GM21825 (cell line): ENCODE measurements around the gene PCED1B.
"Not testable (repeated sequence)": the region's sequence is repeated elsewhere in the genome, so short reads cannot be mapped to it uniquely, and the experiment has no call there.

Experiments used
- ATAC-seq: cut with Tn5 transposase; IDR thresholded peaks from one replicate; pipeline ENCODE4 v1.9.1; 2021; ENCODE audit warnings: mild to moderate bottlenecking, moderate library complexity; ENCODE audit not compliant: unreplicated experiment

The PCED1B gene

GRCh38 chr12:47202176-47202575 is 122.8 kb downstream of the PCED1B start:
- ATAC-seq, result no peak

GRCh38 chr12:47205532-47206449 is 126.4 kb downstream of the PCED1B start:
- ATAC-seq, result no peak

- ATAC-seq, result no peak
Observed at GRCh38 chr12:47206450-47207339, 127.3 kb downstream of the PCED1B start.

GRCh38 chr12:47207340-47207717 is 127.9 kb downstream of the PCED1B start:
- ATAC-seq, result peak; percentile 66

- ATAC-seq, result peak; percentile 80
Observed at GRCh38 chr12:47207829-47208248, 128.4 kb downstream of the PCED1B start.

GRCh38 chr12:47209014-47209413 is 129.6 kb downstream of the PCED1B start:
- no peak for ATAC-seq

- ATAC-seq, result no peak
Observed at GRCh38 chr12:47210776-47211175, 131.4 kb downstream of the PCED1B start.

GRCh38 chr12:47212701-47213039 is 133.2 kb downstream of the PCED1B start:
- ATAC-seq, result no peak

- no peak for ATAC-seq
Observed at GRCh38 chr12:47213396-47213795, 134.0 kb downstream of the PCED1B start.

- no peak for ATAC-seq
Observed at GRCh38 chr12:47214001-47214619, 134.7 kb downstream of the PCED1B start.

GRCh38 chr12:47214771-47215170 is 135.3 kb downstream of the PCED1B start:
- no peak for ATAC-seq

GRCh38 chr12:47216150-47216677 is 136.8 kb downstream of the PCED1B start:
- peak; percentile 78 for ATAC-seq

- not testable (repeated sequence) for ATAC-seq
Observed at GRCh38 chr12:47217595-47217869, 138.1 kb downstream of the PCED1B start.

- ATAC-seq, result peak; percentile 36
Observed at GRCh38 chr12:47218191-47218654, 138.8 kb downstream of the PCED1B start.

- no peak for ATAC-seq
Observed at GRCh38 chr12:47219243-47219642, 139.8 kb downstream of the PCED1B start.

GRCh38 chr12:47221256-47222023 is 142.0 kb downstream of the PCED1B start:
- no peak for ATAC-seq

- no peak for ATAC-seq
Observed at GRCh38 chr12:47222520-47223030, 143.2 kb downstream of the PCED1B start.

- no peak for ATAC-seq
Observed at GRCh38 chr12:47223031-47223847, 143.8 kb downstream of the PCED1B start.

GRCh38 chr12:47223848-47224213 is 144.4 kb downstream of the PCED1B start:
- no peak for ATAC-seq
